Astrocyte of the hippocampus (primary cell): ENCODE results near the gene CLCN6.
A peak's percentile ranks its signal among the peaks of the same experiment; 100 is the strongest.

Experiments
- DNase-seq: peaks from one replicate; pipeline ENCODE4 v3.0.0; 2011; ENCODE audit warnings: low read depth, low spot score

Gene CLCN6

DNA sequence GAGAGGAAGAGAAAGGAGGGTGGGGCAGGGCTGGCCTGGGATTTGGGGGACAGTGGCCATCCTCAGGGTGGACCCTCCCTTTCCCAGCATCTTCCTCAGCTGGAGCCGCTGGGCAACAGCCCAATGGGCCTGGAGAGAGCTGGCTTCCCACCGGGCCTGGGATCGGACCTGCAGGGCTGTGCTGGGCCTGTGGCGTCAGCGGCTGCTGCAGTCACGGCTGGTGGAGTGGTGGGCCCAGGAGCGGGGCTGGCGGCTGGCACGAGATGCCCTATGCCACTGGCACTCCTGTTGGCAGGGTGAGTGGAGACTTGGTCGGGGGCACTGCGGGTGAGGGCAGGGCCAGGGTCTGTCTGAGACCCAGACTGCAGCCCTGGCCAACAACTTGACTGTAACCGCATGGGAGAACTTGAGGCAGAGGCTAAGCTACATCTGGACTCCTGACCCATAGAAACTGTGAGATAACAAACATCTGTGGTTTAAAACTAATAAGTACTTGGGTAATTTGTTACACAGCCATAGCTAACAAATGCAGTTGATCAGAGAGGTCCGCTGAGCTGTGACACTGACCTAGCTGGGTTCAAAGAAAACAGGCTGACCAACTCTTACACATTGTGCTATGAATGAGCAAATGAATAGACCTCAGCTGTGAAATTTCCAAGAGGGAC, 26.1 kb upstream of the CLCN6 start:
- DNase-seq, result no peak

DNA sequence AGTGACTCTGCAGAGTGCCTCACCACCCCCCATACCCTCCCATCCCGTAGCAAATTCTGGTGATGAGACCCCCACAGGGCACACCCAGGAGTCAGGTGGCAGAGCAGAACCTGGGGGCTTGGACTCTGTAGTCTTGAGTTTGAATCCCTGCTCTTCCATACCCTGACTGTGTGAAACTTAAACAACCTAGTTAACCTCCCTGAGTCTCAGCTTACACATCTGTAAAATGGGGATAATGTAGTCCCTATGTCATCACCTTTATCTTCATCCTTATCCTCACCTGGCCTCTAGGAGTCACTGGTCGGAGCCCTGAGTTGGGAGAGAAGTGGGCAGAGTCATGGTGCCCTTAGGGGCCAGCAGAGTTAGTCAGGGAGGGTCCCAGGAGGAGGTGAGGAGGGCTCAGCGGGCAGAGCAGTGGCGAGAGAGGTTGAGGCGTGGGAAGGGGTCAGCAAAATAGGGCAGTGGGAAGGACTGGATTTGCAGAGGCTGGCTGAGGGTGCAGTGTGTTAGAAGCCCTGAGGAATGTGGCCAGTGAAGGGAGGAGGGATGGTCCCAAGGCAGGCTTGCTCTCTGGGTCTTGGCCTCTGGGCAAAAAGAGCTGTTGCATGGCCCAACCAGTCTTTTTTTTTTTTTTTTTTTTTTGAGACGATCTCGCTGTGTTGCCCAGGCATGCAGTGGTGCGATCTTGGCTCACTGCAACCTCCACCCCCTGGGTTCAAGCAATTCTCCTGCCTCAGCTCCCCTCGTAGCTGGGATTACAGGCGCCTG, 25.4 kb upstream of the CLCN6 start:
- no peak for DNase-seq

GRCh38 chr1:11781297-11781696, 24.7 kb upstream of the CLCN6 start:
- DNase-seq, result peak; percentile 47

DNA sequence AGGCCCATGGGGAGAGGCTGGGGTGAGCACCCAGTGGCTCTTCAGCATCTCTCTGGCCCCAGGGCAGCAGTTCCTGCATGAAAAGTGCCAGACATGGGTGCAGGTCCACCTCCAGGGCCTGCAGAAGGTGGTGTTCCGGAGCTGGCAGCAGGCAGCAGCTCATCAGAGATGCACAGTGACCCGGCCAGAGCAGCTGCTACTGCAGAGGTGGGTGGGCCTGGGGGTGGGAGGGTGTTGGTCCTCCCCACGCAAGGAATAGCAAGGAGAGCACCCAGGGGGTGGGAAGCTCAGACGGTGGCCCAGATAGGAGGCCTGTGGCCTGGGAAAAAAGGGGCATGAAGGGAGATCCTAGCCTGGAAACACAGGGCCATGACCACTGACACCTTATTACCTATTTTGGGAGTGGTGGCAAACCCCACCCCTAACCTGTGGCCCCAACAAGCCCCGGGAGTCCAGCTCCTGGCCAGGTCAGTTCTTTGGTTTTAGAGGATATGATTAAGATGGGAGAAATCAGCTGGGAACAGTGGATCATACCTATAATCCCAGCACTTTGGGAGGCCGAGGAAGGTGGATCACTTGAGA, 23.8 kb upstream of the CLCN6 start:
- no peak for DNase-seq

GRCh38 chr1:11783556-11783955, 22.4 kb upstream of the CLCN6 start:
- DNase-seq, result no peak

DNA sequence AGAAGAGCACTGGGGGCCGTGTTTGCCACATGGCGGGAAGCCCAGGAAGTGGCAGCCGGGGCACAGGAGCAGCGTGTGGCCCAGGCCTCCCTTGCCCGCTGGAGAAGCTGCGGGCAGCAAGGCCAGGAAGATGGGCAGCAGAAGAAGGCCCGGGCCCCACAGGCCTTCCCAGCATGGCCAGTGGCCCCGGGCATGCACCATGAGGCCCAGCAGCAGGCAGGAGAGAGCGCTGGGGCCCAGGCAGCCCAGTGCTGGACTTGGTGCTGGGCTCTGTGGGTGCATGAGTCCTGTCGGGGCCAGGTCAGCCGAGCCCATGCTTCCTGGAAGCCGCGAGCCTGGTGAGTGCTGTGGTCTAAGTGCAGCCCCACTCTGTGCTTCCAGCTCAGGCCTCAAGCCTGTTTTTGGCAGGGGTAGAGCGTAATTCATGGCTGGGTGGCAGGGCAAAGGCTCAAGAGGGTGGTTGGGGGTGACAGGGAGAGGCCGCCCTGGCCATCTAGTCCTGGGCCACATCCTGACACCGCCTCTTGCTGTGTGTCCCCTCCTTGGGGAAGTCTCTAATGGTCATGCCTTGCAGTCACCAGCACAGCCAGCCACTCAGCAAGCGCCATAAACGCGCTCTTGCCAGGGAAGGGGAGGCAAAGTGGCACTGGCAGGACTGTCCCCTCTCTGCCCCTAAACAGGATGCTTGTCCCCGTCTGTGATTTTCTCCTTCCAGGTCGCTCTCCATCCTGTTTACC, 21.6 kb upstream of the CLCN6 start:
- DNase-seq, result no peak

- DNase-seq, result peak; percentile 72
Measured at GRCh38 chr1:11784993-11785769, 20.8 kb upstream of the CLCN6 start.

DNA sequence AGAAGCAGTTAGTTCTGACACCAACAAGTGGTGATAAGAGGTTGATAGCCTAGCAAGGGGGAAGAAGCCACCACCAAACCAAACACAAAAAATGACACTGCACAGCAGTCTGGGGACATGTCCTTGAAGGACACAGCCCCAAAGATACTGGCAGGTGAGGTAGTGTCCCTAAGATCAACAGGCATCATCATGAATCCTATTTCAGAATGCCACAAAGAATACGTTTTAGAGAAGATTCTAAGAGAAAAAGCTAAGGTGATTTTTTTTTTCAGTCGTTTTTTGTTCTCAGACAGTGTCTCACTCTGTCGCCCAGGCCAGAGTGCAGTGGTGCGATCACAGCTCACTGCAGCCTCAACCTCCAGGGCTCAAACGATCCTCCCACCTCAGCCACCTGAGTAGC, 19.8 kb upstream of the CLCN6 start:
- DNase-seq, result no peak

- peak; percentile 82 for DNase-seq
Measured at GRCh38 chr1:11787251-11787803, 18.7 kb upstream of the CLCN6 start.

DNA sequence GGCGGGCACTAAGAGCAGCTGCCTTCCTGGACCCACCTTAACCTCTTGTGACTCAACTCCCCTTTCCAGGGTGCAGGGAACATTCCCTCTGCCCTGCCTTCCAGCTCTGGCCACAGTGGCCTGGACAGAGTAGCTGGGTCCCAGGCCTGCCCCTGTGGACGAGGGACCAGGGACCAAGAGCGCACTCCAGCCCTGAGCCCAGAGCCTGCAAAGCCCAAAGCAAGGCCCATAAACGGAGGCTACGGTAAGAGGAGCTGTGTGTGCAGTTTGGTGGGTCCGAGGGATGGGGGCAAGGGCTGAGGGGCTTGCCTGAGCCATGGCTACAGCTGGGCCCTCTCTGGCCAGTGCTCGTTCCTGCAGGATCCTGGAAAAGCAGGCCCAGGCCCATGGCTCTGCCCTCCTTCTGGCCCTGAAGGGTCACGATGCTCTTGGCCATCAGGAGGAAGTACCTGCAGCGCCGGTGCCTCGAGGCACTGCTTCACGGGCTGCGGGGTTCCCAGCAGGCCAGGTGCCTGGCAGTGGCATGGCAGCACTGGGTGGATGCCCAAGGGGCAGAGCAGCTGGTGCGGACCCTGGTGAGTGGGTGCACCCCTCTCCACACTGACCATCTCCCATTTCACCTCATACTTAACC, 18.1 kb upstream of the CLCN6 start:
- DNase-seq, result no peak

- no peak for DNase-seq
Measured at GRCh38 chr1:11788549-11789053, 17.4 kb upstream of the CLCN6 start.

- no peak for DNase-seq
Measured at GRCh38 chr1:11789126-11790067, 16.6 kb upstream of the CLCN6 start.

- no peak for DNase-seq
Measured at GRCh38 chr1:11790101-11790879, 15.7 kb upstream of the CLCN6 start.

GRCh38 chr1:11790880-11791715, 14.9 kb upstream of the CLCN6 start:
- peak; percentile 88 for DNase-seq

DNA sequence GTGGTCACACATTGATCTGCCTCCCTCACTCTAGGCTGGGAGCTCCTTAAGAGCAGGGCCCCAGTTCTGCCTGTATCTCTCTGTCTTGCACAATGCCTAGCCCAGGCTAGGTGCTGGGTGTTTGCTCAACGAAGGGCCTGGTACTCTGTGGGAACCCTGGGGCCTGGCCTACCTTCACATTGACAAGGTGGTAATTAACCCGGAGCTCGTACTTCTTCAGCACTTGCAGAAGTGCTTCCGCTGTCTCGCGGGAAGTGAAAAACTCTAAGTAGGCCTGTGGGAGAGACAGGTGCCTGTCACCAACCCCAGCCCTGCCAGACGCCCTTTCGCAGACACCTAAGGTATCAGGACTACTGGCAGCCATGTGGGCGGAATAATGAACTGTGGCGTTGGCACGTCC, 13.9 kb upstream of the CLCN6 start:
- DNase-seq, result no peak

- no peak for DNase-seq
Measured at GRCh38 chr1:11793819-11794218, 12.2 kb upstream of the CLCN6 start.

GRCh38 chr1:11794446-11795237, 11.3 kb upstream of the CLCN6 start:
- DNase-seq, result no peak
